Measurements from ENCODE around the gene COMT. TPM values are rescaled to one million over a fixed set of nuclear protein-coding genes. Genes with fewer than 3 reads are reported as not detected.

Gene COMT
- total RNA-seq, 4 donors from 2014 or later: 89.1 to 149 (median 138) TPM

GRCh38 chr22:19981171-19981960 is 39.8 kb downstream of the COMT start:
- H3K36me3 ChIP-seq: no peaks in the 10 kb centered on the region
- H3K4me3 ChIP-seq: no peak overlapping the region
- H3K9me3 ChIP-seq: no peaks in the 10 kb centered on the region
- no peak for DNase-seq
- H3K27me3 ChIP-seq: no peaks in the 10 kb centered on the region
- TF ChIP-seq CTCF (IDR thresholded peaks at IDR 0.05) (no peak), POLR2A (IDR thresholded peaks at IDR 0.05) (no peak)
- peaks cover 0 to 10% (median 5%) of the 10 kb centered on the region in 4 donors for H3K4me1 ChIP-seq
- no peak overlapping the region for H3K27ac ChIP-seq

- Histone ChIP-seq H3K27ac (no peak overlapping the region), H3K4me3 (no peak overlapping the region), H3K36me3 (no peaks in the 10 kb centered on the region), H3K27me3 (no peaks in the 10 kb centered on the region), H3K9me3 (no peaks in the 10 kb centered on the region), H3K4me1 (peaks cover 0 to 14% (median 8%) of the 10 kb centered on the region in 4 donors)
- no peak for DNase-seq
- no peak for TF ChIP-seq CTCF (IDR thresholded peaks at IDR 0.05)
- TF ChIP-seq POLR2A (IDR thresholded peaks at IDR 0.05): no peak
These were observed 40.7 kb downstream of the COMT start for GRCh38 chr22:19981961-19982920.

- Histone ChIP-seq H3K4me3 (no peak overlapping the region), H3K4me1 (peaks cover 0 to 14% (median 8%) of the 10 kb centered on the region in 4 donors), H3K27me3 (no peaks in the 10 kb centered on the region), H3K9me3 (no peaks in the 10 kb centered on the region), H3K36me3 (no peaks in the 10 kb centered on the region), H3K27ac (no peak overlapping the region)
- no peak for DNase-seq
- TF ChIP-seq CTCF (IDR thresholded peaks at IDR 0.05) (no peak), POLR2A (IDR thresholded peaks at IDR 0.05) (no peak)
These were observed 41.5 kb downstream of the COMT start for GRCh38 chr22:19982991-19983578.

GRCh38 chr22:19983741-19984140 is 42.2 kb downstream of the COMT start:
- Histone ChIP-seq H3K27ac (no peak overlapping the region), H3K27me3 (no peaks in the 10 kb centered on the region), H3K4me3 (no peak overlapping the region), H3K4me1 (peaks cover 0 to 14% (median 8%) of the 10 kb centered on the region in 4 donors), H3K9me3 (no peaks in the 10 kb centered on the region), H3K36me3 (no peaks in the 10 kb centered on the region)
- DNase-seq: no peak
- no peak for TF ChIP-seq CTCF (IDR thresholded peaks at IDR 0.05)
- TF ChIP-seq POLR2A (IDR thresholded peaks at IDR 0.05): no peak

- TF ChIP-seq POLR2A (IDR thresholded peaks at IDR 0.05) (no peak), CTCF (IDR thresholded peaks at IDR 0.05) (no peak)
- peaks cover 0 to 14% (median 8%) of the 10 kb centered on the region in 4 donors for H3K4me1 ChIP-seq
- no peak overlapping the region for H3K27ac ChIP-seq
- H3K27me3 ChIP-seq: no peaks in the 10 kb centered on the region
- H3K36me3 ChIP-seq: no peaks in the 10 kb centered on the region
- no peaks in the 10 kb centered on the region for H3K9me3 ChIP-seq
- DNase-seq: no peak
- H3K4me3 ChIP-seq: no peak overlapping the region
These were observed 42.7 kb downstream of the COMT start for GRCh38 chr22:19984201-19984753.

Measured in Peyer's patch (tissue), 4 donors.